Activated T-cell treated with anti-CD3 and anti-CD28 coated beads, Interleukin-2, amount 50 U/mL, for 24 hours (primary cell): ENCODE data around the gene MB.

Experiments used
- DNase-seq: peaks from one replicate; pipeline ENCODE4 v3.0.0-alpha.2; 2020
- H3K27ac Mint-ChIP-seq: 2 replicates; pipeline ENCODE4 v1.8.0; 2020; ENCODE audit warnings: mild to moderate bottlenecking, mixed read lengths
- H3K27me3 Mint-ChIP-seq: 2 replicates; pipeline ENCODE4 v1.8.0; 2020; ENCODE audit warnings: mixed read lengths
- H3K36me3 Mint-ChIP-seq: 2 replicates; pipeline ENCODE4 v1.8.0; 2020; ENCODE audit warnings: low read depth, mixed read lengths
- H3K4me1 Mint-ChIP-seq: 2 replicates; pipeline ENCODE4 v1.8.0; 2020; ENCODE audit warnings: low read depth, mixed read lengths
- H3K4me3 Mint-ChIP-seq: 2 replicates; pipeline ENCODE4 v1.8.0; 2020; ENCODE audit warnings: mild to moderate bottlenecking, moderate library complexity, mixed read lengths
- H3K9me3 Mint-ChIP-seq: 2 replicates; pipeline ENCODE4 v1.8.0; 2020; ENCODE audit warnings: mixed read lengths

Gene MB

GRCh38 chr22:35614404-35614803 is 2.7 kb downstream of the MB start:
- Mint-ChIP-seq H3K4me1 (peaks cover 27% of the 10 kb centered on the region), H3K36me3 (no peaks in the 10 kb centered on the region), H3K9me3 (no peaks in the 10 kb centered on the region), H3K27ac (no peak overlapping the region), H3K27me3 (peaks cover 13% of the 10 kb centered on the region), H3K4me3 (no peak overlapping the region)
- no peak for DNase-seq

GRCh38 chr22:35612903-35613302 is 4.2 kb downstream of the MB start:
- Mint-ChIP-seq H3K4me3 (no peak overlapping the region), H3K4me1 (peaks cover 27% of the 10 kb centered on the region), H3K9me3 (no peaks in the 10 kb centered on the region), H3K27me3 (peaks cover 21% of the 10 kb centered on the region), H3K27ac (no peak overlapping the region), H3K36me3 (no peaks in the 10 kb centered on the region)
- no peak for DNase-seq

GRCh38 chr22:35611891-35612576 is 5.1 kb downstream of the MB start:
- H3K36me3 Mint-ChIP-seq: no peaks in the 10 kb centered on the region
- no peak overlapping the region for H3K27ac Mint-ChIP-seq

GRCh38 chr22:35611200-35611890 is 5.8 kb downstream of the MB start:
- Mint-ChIP-seq H3K27ac (no peak overlapping the region), H3K4me3 (no peak overlapping the region), H3K9me3 (no peaks in the 10 kb centered on the region), H3K36me3 (no peaks in the 10 kb centered on the region), H3K4me1 (peaks cover 20% of the 10 kb centered on the region), H3K27me3 (peaks cover 27% of the 10 kb centered on the region)
- DNase-seq: no peak

More at GRCh38 chr22:35611891-35612576, 5.1 kb downstream of the MB start:
- Mint-ChIP-seq H3K4me1 (peaks cover 27% of the 10 kb centered on the region), H3K27me3 (peaks cover 23% of the 10 kb centered on the region), H3K4me3 (no peak overlapping the region), H3K9me3 (no peaks in the 10 kb centered on the region)
- DNase-seq: no peak

GRCh38 chr22:35610741-35611140 is 6.4 kb downstream of the MB start:
- Mint-ChIP-seq H3K4me1 (peaks cover 14% of the 10 kb centered on the region), H3K36me3 (no peaks in the 10 kb centered on the region), H3K4me3 (no peak overlapping the region), H3K27ac (no peak overlapping the region), H3K27me3 (peaks cover 30% of the 10 kb centered on the region), H3K9me3 (no peaks in the 10 kb centered on the region)
- DNase-seq: no peak

GRCh38 chr22:35609761-35610160 is 7.4 kb downstream of the MB start:
- no peak for DNase-seq
- H3K36me3 Mint-ChIP-seq: no peaks in the 10 kb centered on the region
- no peak overlapping the region for H3K4me3 Mint-ChIP-seq
- H3K27me3 Mint-ChIP-seq: peaks cover 30% of the 10 kb centered on the region
- peaks cover 17% of the 10 kb centered on the region for H3K4me1 Mint-ChIP-seq
- no peaks in the 10 kb centered on the region for H3K9me3 Mint-ChIP-seq
- H3K27ac Mint-ChIP-seq: no peak overlapping the region

GRCh38 chr22:35609261-35609660 is 7.9 kb downstream of the MB start:
- Mint-ChIP-seq H3K4me3 (no peak overlapping the region), H3K36me3 (no peaks in the 10 kb centered on the region), H3K9me3 (no peaks in the 10 kb centered on the region), H3K27me3 (peaks cover 30% of the 10 kb centered on the region), H3K27ac (no peak overlapping the region), H3K4me1 (peaks cover 22% of the 10 kb centered on the region)
- DNase-seq: no peak

- Mint-ChIP-seq H3K4me1 (peaks cover 24% of the 10 kb centered on the region), H3K9me3 (no peaks in the 10 kb centered on the region), H3K36me3 (no peaks in the 10 kb centered on the region), H3K4me3 (no peak overlapping the region), H3K27ac (no peak overlapping the region), H3K27me3 (peaks cover 30% of the 10 kb centered on the region)
- no peak for DNase-seq
These were observed 9.0 kb downstream of the MB start for GRCh38 chr22:35608088-35608487.

GRCh38 chr22:35606916-35607315 is 10.2 kb downstream of the MB start:
- Mint-ChIP-seq H3K27ac (no peak overlapping the region), H3K36me3 (no peaks in the 10 kb centered on the region), H3K4me1 (peaks cover 24% of the 10 kb centered on the region), H3K9me3 (no peaks in the 10 kb centered on the region), H3K4me3 (no peak overlapping the region), H3K27me3 (peaks cover 30% of the 10 kb centered on the region)
- DNase-seq: no peak

GRCh38 chr22:35605851-35606481 is 11.2 kb downstream of the MB start:
- Mint-ChIP-seq H3K27ac (no peak overlapping the region), H3K4me3 (no peak overlapping the region), H3K9me3 (no peaks in the 10 kb centered on the region), H3K27me3 (peaks cover 30% of the 10 kb centered on the region), H3K4me1 (peaks cover 16% of the 10 kb centered on the region), H3K36me3 (no peaks in the 10 kb centered on the region)
- no peak for DNase-seq

- Mint-ChIP-seq H3K4me3 (no peak overlapping the region), H3K9me3 (no peaks in the 10 kb centered on the region), H3K27me3 (peaks cover 25% of the 10 kb centered on the region), H3K4me1 (peaks cover 16% of the 10 kb centered on the region), H3K36me3 (no peaks in the 10 kb centered on the region), H3K27ac (no peak overlapping the region)
- DNase-seq: no peak
These were observed 11.8 kb downstream of the MB start for GRCh38 chr22:35605369-35605680.

GRCh38 chr22:35604621-35605368 is 12.3 kb downstream of the MB start:
- DNase-seq: no peak
- H3K27me3 Mint-ChIP-seq: peaks cover 21% of the 10 kb centered on the region
- no peaks in the 10 kb centered on the region for H3K36me3 Mint-ChIP-seq
- peaks cover 16% of the 10 kb centered on the region for H3K4me1 Mint-ChIP-seq
- no peak overlapping the region for H3K4me3 Mint-ChIP-seq
- H3K27ac Mint-ChIP-seq: no peak overlapping the region
- no peaks in the 10 kb centered on the region for H3K9me3 Mint-ChIP-seq

- no peaks in the 10 kb centered on the region for H3K36me3 Mint-ChIP-seq
- DNase-seq: no peak
- H3K27ac Mint-ChIP-seq: no peak overlapping the region
- peaks cover 10% of the 10 kb centered on the region for H3K27me3 Mint-ChIP-seq
- no peaks in the 10 kb centered on the region for H3K9me3 Mint-ChIP-seq
- H3K4me1 Mint-ChIP-seq: peaks cover 16% of the 10 kb centered on the region
- H3K4me3 Mint-ChIP-seq: no peak overlapping the region
These were observed 15.2 kb downstream of the MB start for GRCh38 chr22:35601743-35602615.

GRCh38 chr22:35601013-35601580 is 16.0 kb downstream of the MB start:
- peaks cover 16% of the 10 kb centered on the region for H3K4me1 Mint-ChIP-seq
- H3K4me3 Mint-ChIP-seq: no peak overlapping the region
- peaks cover 1% of the 10 kb centered on the region for H3K27me3 Mint-ChIP-seq
- no peak overlapping the region for H3K27ac Mint-ChIP-seq
- DNase-seq: no peak
- H3K36me3 Mint-ChIP-seq: no peaks in the 10 kb centered on the region
- H3K9me3 Mint-ChIP-seq: no peaks in the 10 kb centered on the region
